MM.1S (cell line): ENCODE data around the gene SLC16A10.
"Not testable (repeated sequence)": the region's sequence is repeated elsewhere in the genome, so short reads cannot be mapped to it uniquely, and the experiment has no call there.

Experiments used
- DNase-seq: peaks from one replicate; pipeline ENCODE4 v3.0.0-alpha.2; 2015
- H2AFZ ChIP-seq: fragments of 300-600 bp; sonication (generic); 2 replicates; pipeline ENCODE4 v1.6.0; 2016; ENCODE audit warnings: antibody characterized with exemption, low read length
- H3F3A ChIP-seq: fragments of 300-600 bp; sonication (generic); 2 replicates; pipeline ENCODE4 v1.6.1; 2016; ENCODE audit warnings: mild to moderate bottlenecking, antibody characterized with exemption, low read length, moderate library complexity, mixed read lengths; ENCODE audit not compliant: insufficient read depth
- H3K27ac ChIP-seq: fragments of 300-600 bp; sonication (generic); 2 replicates; pipeline ENCODE4 v1.5.1; 2016; ENCODE audit warnings: mild to moderate bottlenecking, low read length
- H3K27me3 ChIP-seq: fragments of 300-600 bp; sonication (generic); replicated peaks from 2 replicates; pipeline ENCODE4 v1.6.0; 2016; ENCODE audit warnings: low read length; ENCODE audit not compliant: insufficient read depth
- H3K36me3 ChIP-seq: fragments of 300-600 bp; sonication (generic); replicated peaks from 2 replicates; pipeline ENCODE4 v1.6.1; 2016; ENCODE audit warnings: mild to moderate bottlenecking, low read length, mixed read lengths; ENCODE audit not compliant: insufficient read depth
- H3K4me1 ChIP-seq: fragments of 300-600 bp; sonication (generic); 2 replicates; pipeline ENCODE4 v1.6.1; 2016; ENCODE audit warnings: low read length, mixed read lengths
- H3K4me2 ChIP-seq: fragments of 300-600 bp; sonication (generic); 2 replicates; pipeline ENCODE4 v1.6.0; 2016; ENCODE audit warnings: low read depth, low read length
- H3K4me3 ChIP-seq: fragments of 300-600 bp; sonication (generic); 2 replicates; pipeline ENCODE4 v1.5.1; 2016; ENCODE audit warnings: low read length, mixed read lengths
- H3K79me2 ChIP-seq: fragments of 300-600 bp; sonication (generic); 2 replicates; pipeline ENCODE4 v1.6.1; 2016; ENCODE audit warnings: mixed run types, low read length, mixed read lengths
- H3K9ac ChIP-seq: fragments of 300-600 bp; sonication (generic); 2 replicates; pipeline ENCODE4 v1.6.1; 2016; ENCODE audit warnings: low read length, mixed read lengths
- H3K9me2 ChIP-seq: fragments of 300-600 bp; sonication (generic); replicated peaks from 2 replicates; pipeline ENCODE4 v1.6.1; 2016; ENCODE audit warnings: mild to moderate bottlenecking, low read length, mixed read lengths; ENCODE audit not compliant: insufficient read depth
- H3K9me3 ChIP-seq: fragments of 300-600 bp; sonication (generic); replicated peaks from 2 replicates; pipeline ENCODE4 v1.6.1; 2016; ENCODE audit warnings: mild to moderate bottlenecking, low read length, mixed read lengths; ENCODE audit not compliant: insufficient read depth
- H4K20me1 ChIP-seq: fragments of 300-600 bp; sonication (generic); 2 replicates; pipeline ENCODE4 v1.6.1; 2016; ENCODE audit warnings: mild to moderate bottlenecking, low read length, moderate library complexity, mixed read lengths; ENCODE audit not compliant: insufficient read depth
- CTCF ChIP-seq: fragments of 300-600 bp; sonication (generic); IDR thresholded peaks from 2 replicates; pipeline ENCODE4 v1.5.1; 2016; ENCODE audit warnings: antibody characterized with exemption, low read length, mixed read lengths
- EZH2 ChIP-seq: fragments of 300-600 bp; sonication (generic); optimal IDR thresholded peaks from 2 replicates; pipeline ENCODE3; 2017; ENCODE audit warnings: low read depth, mild to moderate bottlenecking, antibody characterized with exemption, low read length, mixed read lengths
- EZH2phosphoT487 ChIP-seq: fragments of 300-600 bp; sonication (generic); IDR thresholded peaks from 2 replicates; pipeline ENCODE4 v1.6.1; 2018; ENCODE audit warnings: antibody characterized with exemption, low read length

SLC16A10 gene

GRCh38 chr6:111201244-111201554, 113.9 kb downstream of the SLC16A10 start:
- H3K9me3 ChIP-seq = no peaks in the 10 kb centered on the region
- TF ChIP-seq EZH2phosphoT487 (no peak), CTCF (no peak), EZH2 (no peak)
- no peak overlapping the region for H3K4me3 ChIP-seq
- no peak for DNase-seq
- no peak overlapping the region for H3K4me2 ChIP-seq
- H3K79me2 ChIP-seq = no peaks in the 10 kb centered on the region
- H3K4me1 ChIP-seq = no peaks in the 10 kb centered on the region
- H4K20me1 ChIP-seq = no peaks in the 10 kb centered on the region
- no peak overlapping the region for H2AFZ ChIP-seq
- H3F3A ChIP-seq = no peaks in the 10 kb centered on the region
- H3K9me2 ChIP-seq = no peaks in the 10 kb centered on the region
- H3K36me3 ChIP-seq = no peaks in the 10 kb centered on the region
- H3K9ac ChIP-seq = no peak overlapping the region
- H3K27ac ChIP-seq = no peak overlapping the region
- no peaks in the 10 kb centered on the region for H3K27me3 ChIP-seq

- H2AFZ ChIP-seq = no peak overlapping the region
- H3K4me3 ChIP-seq = no peak overlapping the region
- no peak overlapping the region for H3K4me2 ChIP-seq
- H3K27ac ChIP-seq = no peak overlapping the region
- H3K9me3 ChIP-seq = no peaks in the 10 kb centered on the region
- H3F3A ChIP-seq = no peaks in the 10 kb centered on the region
- no peaks in the 10 kb centered on the region for H3K79me2 ChIP-seq
- H3K36me3 ChIP-seq = no peaks in the 10 kb centered on the region
- no peaks in the 10 kb centered on the region for H4K20me1 ChIP-seq
- TF ChIP-seq EZH2phosphoT487 (no peak), EZH2 (no peak), CTCF (no peak)
- H3K9me2 ChIP-seq = no peaks in the 10 kb centered on the region
- no peak for DNase-seq
- H3K27me3 ChIP-seq = no peaks in the 10 kb centered on the region
- no peak overlapping the region for H3K9ac ChIP-seq
- H3K4me1 ChIP-seq = no peaks in the 10 kb centered on the region
Measured at GRCh38 chr6:111201764-111202163, 114.5 kb downstream of the SLC16A10 start.

GRCh38 chr6:111203539-111203938, 116.2 kb downstream of the SLC16A10 start:
- not testable (repeated sequence) for H3K27me3 ChIP-seq, H3F3A ChIP-seq, H3K4me2 ChIP-seq, H3K4me1 ChIP-seq, H3K36me3 ChIP-seq, H3K9ac ChIP-seq, H3K9me2 ChIP-seq, H4K20me1 ChIP-seq, DNase-seq, H3K79me2 ChIP-seq, H2AFZ ChIP-seq, H3K4me3 ChIP-seq, H3K27ac ChIP-seq, H3K9me3 ChIP-seq

GRCh38 chr6:111204305-111204704, 117.0 kb downstream of the SLC16A10 start:
- Histone ChIP-seq H3K27me3 (no peaks in the 10 kb centered on the region), H3K9ac (no peak overlapping the region), H3K4me3 (no peak overlapping the region), H3K9me3 (no peaks in the 10 kb centered on the region), H3K4me2 (no peak overlapping the region), H4K20me1 (no peaks in the 10 kb centered on the region), H3K4me1 (no peaks in the 10 kb centered on the region), H3K36me3 (no peaks in the 10 kb centered on the region), H3K79me2 (no peaks in the 10 kb centered on the region), H3K27ac (no peak overlapping the region), H3K9me2 (no peaks in the 10 kb centered on the region), H3F3A (no peaks in the 10 kb centered on the region), H2AFZ (no peak overlapping the region)
- TF ChIP-seq EZH2phosphoT487 = no peak
- TF ChIP-seq EZH2 = no peak
- TF ChIP-seq CTCF = no peak
- no peak for DNase-seq
